Eye (tissue), 1 donor: ENCODE results near the gene TELO2.

ENCODE experiments used
- DNase-seq: peaks from one replicate; pipeline ENCODE4 v3.0.0-alpha.2; 2015

Gene TELO2

DNA sequence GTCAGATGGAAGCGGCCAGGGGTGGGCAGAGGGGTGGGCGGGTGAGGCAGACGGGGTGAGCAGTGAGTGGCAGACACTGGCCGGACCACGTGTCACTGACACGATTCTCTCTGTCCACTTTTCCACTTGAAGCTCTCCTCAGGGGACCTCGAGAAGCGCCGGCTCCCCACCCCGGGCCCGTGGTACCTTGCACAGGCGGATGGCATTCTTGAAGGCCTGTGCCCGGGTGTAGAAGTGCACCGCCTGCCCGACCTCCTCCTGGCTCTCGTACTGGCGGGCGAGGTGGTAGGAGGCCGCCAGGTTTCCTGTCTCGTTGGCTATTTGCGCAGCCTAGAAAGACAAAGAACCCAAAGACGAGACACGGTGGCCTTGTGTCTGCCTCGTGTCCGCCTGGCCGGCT is 31.2 kb downstream of the TELO2 start:
- no peak for DNase-seq

DNA sequence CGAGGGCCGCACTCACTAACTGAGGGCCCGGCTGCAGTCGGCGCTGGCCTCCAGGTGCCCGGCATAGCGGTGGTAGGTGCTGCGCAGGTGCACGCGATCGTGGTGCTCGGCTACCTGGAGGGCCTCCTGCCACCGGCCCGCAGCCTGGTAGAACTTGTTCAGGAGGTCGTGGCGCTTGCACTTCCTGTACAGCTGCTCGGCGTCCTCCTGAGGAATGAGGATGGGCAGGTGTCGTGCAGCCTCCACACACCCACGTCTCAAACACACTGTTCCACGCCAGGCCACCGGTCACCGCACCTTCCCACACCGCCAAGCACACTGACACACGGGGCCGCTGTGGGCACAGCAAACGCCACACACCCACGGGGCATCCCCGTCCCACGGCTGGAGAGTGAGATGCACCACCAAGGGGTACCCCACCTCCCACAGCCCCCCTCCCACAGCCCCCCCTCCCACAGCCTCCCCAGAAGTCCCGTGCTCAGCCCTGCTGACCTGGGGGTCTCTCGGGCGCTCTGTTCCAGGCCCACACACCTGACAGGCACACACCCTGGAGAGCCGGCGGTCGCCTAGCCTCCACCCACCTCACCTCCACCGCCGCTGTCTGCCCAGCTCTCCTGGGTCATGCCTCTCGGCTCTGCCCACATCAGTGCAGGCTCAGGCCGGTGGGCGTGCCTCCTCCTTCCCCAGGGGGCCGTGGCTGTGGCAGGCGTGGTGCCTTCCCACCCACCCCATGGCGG is 32.9 kb downstream of the TELO2 start:
- no peak for DNase-seq

DNA sequence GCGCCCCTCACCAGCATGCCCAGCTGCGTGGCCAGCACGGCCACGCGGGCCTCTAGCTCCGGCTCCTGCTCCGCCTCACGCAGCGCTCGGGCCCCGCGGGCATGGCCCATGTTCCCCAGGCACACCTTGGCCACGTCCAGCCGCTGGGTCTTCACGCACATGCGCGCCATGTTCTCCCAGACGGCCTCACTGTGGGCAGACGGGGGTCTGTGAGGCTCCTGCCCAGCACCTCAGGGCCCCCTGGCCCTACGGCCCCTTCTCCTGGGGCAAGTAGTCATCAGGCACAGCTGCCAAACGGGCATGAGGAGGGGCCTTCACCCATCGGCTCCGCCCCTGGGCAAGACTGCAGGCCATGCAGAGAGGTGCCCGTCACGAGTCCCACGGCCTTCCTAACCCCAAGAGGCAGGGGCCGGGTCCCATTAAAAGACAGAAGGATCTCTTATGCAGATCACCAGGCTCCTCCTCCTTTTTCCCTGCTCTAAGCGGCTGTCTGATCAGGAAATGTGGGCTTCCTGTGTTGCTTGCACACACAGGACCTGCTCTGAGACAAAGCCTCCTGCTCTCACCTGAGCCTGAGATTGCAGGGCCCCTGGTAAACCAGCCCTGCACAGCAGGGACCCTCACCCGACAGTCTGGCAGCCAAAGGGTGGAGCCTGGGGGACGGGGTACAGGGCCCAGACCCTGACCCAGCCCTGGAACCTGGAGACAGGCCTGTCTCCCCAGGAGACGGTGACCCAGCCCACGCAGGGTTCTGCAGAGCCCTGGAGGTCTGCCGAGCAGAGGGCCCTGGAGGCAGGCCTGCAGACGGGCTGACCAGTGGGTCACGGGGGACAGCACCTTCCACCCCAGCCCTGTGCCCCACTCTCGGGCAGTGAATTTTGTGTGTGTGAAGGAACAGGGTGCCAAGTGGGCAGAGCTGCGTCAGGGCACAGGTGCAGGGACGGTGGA is 33.7 kb downstream of the TELO2 start:
- no peak for DNase-seq

DNA sequence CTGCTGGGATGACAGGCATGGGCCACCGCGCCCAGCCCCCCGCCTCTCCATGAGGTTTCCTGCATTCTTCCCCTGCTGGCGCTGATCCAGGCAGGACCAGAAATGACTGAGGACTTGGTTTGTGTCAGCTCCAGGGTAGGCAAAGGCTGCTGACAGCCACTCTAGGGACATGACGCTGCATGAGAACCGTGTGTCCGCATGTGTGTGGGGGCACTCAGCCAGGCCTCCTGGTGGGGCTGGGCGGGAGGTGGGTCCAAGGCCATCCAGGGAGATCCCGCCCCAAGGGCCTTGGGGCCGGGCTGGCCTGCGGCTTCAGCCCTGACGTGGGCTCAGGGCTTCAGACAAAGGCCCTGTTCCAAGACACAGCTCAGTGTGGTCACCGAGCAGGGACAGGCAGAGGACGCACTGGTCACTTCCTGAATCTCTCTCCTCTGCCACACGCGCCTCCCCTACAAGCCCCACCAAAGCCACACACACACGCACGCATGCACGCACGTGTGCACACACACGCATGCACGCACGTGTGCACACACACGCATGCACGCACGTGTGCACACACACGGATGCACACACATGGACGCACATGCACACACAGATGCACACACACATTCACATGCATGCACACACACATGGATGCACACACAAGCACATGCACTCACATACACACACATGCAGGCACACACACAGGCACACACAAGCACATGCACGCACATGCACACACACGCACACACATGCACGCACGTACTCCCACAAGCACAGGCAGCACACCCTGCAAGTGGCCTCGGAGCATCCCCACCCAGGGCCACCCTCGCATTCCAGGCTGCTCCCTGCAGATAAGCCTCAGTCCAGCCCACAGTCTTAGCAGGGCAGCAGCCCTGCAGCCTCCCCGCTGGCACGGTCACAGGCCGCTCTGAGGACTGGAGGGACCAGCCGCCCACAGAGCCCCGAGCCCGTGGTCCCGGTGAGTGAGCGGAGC is 35.0 kb downstream of the TELO2 start:
- no peak for DNase-seq

DNA sequence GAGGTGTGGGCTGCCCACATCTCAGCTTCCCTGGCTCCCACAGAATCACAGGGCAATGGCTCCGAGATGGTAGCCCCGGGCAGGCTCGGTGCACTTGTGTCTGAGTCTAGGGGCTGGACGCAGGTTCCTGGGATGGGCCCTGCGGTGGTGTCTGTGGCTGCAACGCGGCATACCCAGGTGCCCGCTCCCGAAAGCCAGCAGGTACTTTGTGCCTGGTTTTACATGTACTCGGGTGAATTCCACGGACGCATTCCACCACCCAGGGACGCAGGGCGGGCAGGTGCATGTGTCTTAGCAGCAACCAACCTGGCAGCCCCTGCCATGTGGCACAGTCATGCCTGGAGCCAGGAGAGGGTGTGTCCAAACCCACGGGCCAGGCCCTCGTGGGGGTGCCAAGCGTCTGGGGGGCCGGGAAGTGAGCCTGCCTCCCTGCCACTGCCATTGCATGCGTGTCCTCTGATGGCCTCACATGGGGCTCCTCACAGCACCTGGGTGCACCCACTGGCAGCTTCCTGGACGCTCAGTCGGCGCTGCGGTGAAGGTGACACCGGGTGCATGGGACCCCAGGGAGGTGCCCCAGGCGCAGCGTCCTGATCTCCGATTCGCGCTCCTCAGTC is 35.9 kb downstream of the TELO2 start:
- DNase-seq = no peak

DNA sequence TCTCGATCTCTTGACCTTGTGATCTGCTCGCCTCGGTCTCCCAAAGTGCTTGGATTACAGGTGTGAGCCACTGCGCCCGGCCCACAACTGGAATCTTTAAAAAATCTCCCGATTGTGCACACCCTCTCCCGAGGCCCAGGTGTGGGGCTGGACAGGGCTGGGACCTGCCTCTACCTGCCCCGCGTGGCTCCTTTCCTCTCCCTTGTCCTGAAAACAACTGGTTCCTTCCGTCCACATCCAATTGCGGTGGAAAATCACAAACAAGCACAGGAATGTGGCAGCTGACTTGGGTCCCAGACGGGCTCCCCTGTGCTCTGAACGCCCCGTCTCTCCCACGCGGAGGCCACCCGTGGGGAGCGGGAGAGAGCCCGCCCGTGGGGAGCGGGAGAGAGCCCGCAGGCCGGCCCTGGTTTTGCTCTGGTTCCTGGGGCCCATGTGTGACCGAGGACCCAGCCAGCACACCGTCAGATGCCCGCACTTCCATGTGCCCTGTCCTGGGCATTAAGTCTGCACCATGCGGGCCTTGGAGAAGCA is 37.3 kb downstream of the TELO2 start:
- no peak for DNase-seq

DNA sequence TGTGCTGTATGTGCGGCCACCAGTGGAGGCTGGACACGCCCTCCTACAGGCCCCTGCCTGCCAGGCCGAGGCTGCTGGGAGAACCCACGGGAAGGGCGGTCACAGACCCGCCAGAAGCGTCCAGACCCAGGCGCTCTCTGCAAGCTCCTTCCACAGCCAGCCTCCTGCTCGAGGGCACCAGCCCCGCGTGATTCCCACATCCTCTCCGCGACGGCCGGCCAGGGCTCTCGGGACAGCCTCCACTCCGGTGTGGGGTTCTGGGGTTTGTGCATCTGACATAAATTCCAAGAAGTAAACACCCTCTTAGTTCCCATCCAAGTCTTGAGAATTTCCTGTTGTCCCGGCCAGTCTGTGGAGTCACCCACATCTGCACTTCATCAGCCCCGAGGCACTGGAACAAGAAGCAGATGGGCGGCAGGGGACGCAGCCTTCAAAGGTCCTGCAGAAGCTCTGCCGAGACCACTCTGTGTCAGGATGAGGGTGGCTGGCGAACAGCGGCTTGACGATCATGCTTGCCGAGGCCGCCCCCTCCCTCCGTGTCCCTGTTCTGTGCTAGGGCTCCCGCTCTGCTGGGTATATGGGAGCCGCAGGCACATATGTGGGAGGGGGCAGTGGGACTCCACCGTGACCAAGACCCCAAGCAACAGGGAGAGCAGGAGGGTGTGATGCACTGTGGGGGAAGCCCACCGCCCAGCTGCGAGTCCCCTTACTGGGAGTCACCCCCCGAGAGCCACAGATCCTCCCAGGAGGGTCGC is 37.9 kb downstream of the TELO2 start:
- DNase-seq = peak; percentile 71

DNA sequence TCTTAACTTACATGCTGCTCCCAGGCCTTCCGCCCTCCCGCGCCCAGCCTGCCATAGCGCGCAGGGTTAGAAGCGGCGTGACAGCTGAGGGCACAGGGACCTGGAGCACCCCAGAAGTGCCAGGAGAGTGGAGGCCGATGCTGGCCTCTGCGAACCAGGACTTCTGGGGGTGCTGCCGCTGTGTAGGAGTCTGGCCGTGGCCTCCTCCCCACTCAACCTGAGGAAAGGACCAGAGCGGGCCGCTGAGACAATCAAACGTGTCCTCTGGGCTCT is 38.4 kb downstream of the TELO2 start:
- no peak for DNase-seq

DNA sequence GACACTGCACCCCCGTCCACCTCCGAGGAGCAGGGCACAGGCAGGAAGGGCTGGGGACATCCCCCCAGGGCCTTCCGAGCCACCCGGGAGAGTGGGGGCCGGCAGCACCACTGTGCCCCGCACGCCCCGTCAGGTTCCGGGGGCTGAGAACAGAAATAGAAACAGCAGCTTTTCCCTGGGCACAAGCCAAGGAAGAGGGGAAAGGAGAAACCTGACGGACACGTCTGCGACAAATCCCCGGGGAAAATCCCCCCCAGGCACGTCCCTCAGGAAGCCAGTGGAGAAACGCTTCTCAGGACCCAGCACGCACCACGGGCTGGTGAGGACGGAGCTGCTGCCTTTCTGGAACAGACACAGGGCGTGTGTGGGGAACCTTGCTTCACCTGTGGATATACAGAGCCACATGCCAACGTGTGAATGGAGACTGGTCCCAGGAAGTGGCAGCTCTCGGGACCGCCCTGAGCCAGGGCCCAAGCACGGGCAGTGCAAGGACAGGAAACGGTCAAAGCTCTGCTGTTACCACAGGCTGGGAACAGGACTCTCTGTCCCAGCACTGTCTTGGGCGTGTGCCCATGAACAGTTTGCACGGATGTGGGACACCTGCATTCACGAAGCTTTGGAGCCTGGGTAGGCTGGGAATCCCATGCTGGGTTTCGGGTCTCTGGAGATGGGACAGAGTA is 39.1 kb downstream of the TELO2 start:
- no peak for DNase-seq

DNA sequence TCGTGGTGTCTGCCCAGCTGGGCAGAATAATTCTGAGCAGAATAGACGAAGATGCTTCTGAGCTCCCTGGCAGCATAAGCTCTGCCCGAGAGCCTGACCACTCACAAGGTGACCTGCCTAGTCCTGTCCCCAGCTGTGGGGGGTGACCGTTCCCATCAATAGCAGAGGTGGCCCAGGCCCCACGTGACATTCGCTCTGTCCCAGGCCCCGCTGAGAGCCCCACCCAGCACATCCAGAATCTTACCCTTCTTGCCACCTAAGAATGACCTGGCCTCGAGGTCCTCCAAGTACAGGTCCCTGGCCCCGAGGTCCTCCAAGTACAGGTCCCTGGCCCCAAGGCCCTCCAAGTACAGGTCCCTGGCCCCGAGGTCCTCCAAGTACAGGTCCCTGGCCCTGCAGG is 39.6 kb downstream of the TELO2 start:
- DNase-seq = no peak

DNA sequence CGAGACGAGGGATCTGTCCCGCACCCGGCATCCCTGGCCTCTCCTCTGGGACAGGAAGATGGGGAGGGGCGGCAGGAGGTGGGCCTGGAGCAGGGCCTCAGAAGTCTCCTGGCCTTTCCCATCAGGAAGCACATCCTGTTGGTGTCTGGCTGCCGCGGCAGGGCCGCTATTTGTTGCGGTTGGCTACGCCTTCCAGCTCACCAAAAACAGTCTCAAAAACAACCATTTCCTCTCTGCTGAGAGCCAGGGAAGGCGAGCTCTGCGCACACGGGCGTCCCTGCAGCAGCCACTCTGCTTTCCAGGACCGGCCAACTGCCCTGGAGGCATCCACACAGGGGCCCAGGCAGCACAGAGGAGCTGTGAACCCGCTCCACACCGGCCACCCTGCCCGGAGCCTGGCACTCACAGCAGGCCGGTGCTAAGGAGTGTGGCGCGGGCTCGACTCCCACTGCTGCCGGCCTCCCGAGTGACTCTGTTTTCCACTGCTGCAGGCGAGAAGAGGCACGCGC is 40.3 kb downstream of the TELO2 start, which contains the start of gene TMEM204:
Gene TMEM204 (plus strand): TSS at position 224 of the 509 bp plus-strand sequence. CDS start 610 bp downstream, outside the sequence.
- peak; percentile 54 for DNase-seq

DNA sequence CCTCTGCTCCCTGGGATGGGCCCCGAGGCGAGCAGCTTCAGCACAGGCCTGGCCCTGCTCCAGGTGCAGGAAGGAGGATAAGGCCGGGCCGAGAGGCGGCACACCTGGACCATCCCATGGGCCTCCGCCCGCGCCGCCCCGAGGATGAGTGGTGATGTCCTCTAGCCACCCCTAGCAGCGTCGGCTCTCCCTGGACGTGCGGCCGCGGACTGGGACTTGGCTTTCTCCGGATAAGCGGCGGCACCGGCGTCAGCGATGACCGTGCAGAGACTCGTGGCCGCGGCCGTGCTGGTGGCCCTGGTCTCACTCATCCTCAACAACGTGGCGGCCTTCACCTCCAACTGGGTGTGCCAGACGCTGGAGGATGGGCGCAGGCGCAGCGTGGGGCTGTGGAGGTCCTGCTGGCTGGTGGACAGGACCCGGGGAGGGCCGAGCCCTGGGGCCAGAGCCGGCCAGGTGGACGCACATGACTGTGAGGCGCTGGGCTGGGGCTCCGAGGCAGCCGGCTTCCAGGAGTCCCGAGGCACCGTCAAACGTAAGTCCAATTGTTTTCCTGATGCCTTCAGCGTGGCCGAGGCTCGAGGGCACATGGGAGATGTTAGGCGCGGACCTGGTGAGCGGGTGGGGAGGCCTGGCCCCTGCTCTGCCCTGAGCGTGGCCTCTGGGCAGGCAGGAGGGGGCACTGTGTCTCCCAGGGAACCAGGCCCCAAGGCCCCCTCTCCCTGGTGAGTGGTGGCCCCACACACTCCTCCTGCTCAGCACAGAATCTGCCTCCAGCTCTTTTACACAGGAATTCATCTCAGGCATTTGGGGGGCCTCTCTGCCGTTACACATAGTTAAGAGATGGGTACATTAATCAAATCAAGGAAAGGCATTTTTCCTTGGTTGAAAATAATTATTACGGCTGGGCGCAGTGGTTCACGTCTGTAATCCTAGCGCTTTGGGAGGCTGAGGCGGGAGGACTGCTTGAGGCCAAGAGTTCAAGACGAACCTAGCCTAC is 41.2 kb downstream of the TELO2 start:
- DNase-seq = no peak

DNA sequence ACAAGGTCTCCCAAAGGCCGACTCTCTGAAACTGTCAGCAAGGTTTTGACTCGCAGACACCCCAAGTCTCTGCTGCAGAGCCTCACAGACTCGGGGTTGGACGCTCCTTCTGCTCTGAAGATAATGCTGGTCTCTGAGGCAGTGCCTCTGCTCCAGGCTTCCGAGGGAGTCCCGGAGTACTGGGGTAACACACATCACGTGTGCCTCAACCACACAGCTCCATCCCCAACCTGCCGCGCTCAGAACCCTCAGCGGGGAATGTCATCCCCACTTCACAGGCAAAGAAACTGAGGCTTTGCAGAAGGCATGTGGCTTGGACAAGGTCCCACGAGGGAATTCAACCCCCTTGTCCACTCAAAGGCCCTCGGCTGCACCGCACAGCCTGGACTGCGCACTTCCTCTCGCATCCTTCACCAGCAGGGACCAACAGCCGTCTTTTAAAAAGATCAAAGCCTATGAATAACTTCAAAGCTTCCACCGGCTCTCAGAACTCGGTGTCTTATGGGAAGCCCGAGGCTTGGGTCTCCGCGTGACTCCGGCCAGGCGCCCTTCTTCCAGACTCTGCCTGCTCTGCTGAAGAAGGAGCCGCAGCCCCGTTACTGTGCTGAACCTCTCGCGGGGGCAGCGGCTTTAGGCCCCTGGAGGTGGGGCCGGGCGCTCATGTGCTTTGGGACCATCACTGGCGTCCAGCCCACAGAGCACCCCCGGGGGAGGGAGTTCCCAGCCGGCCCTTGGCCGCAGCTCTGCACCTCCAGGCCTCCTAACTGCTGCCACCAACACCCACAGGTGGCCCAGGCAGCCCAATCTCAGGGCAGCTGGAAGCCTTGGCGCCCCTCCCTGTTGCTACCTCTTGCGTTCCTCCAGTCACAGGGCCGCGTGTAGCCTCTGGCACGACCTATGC is 42.5 kb downstream of the TELO2 start:
- DNase-seq = no peak

DNA sequence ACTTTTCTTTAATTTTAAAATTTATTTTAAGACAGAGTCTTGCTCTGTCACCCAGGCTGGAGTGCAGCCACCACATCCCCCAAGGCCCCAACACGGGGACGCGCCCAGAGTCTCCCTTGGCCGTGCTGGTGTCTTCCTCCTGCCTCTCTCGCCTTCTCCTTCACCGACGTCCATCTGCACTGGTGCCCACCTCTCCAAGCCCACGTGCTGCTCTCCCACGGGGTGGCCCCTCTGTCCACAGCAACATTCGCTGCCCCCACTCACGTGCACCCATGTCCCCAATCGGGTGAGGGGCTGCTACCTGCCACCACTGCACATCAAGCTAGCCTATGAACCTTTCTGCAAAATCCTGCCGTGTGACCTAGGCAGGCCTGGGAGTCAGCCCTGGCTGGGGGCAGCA is 43.4 kb downstream of the TELO2 start:
- no peak for DNase-seq

DNA sequence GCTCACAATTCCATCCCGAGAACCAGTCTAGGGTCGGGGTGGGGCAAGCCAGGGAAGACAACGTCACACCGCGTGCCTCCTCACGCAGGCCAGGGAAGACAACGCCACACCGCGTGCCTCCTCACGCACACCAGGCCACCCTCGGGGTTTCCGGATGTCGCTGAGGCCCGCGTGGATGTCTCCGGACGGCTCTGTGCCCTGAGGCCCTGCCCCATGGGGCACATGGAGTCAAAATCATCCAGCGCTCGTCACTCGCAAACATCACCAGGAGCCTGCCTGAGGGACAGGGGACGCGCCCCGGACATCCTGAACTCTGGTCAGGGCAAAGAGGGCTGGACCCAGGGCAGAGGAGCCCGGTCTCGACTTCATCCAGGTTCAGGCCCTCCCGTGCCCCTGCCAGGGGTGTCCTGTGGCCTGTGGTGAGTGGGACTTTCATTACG is 44.0 kb downstream of the TELO2 start:
- no peak for DNase-seq

DNA sequence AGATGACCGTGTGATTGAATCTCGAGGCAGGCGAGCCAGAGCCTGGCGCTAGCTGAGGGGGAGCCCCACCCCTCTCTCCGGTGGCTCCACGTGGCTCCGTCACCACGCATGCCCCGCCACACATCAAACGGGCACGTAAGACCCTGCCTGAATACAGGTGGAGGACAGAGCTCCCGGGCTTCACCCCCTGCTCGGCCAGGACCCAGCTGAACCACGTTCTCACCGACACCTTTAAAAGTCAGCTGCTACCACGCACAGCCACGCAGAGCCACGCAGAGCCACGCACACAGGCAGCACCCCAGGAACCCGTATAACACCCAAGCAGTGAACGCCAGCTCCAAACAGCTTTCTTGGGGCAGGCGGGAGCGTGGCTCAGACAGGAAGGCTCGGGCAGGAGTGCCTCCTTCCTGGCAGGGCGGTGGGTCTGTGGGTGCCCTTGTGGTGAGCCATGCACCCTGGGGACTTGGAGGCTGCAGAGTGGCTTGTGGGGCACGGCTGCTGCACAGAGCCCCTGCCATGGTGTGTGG is 44.7 kb downstream of the TELO2 start:
- DNase-seq = no peak

DNA sequence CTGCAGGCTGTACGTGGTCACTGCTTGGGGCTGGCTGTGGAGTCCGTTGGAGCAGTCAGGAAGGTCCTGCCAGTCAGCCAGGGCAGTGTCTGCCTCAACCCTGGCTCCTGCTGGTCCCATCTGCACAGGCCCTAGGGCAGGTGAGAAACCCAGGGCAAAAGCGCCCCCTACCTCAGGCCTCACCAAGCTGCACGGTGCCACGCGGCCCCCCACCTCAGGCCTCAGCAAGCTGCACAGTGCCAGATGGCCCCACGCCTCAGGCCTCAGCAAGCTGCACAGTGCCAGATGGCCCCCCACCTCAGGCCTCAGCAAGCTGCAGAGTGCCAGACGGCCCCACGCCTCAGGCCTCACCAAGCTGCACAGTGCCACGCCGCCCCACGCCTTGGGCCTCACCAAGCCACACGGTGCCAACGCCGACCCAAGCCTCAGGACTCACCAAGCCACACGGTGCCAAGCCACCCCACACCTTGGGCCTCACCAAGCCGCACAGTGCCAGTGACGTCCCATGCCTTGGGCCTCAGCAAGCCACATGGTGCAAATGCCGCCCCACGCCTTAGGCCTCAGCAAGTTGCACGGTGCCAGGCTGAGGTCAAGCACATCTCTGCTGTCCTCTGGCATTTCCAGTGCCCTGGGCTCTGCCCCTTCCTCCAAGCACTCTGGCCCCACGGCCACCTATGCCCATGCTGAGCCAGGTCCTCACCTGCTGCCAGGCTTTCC is 45.8 kb downstream of the TELO2 start:
- DNase-seq = no peak
